Activated CD8-positive, alpha-beta memory T cell treated with anti-CD3 and anti-CD28 coated beads for 4 hours (primary cell): ENCODE results near the gene UIMC1.

ENCODE experiments used
- DNase-seq, 2 donors: peaks; one replicate each; pipeline ENCODE4 v3.0.0-alpha.2; 2020; ENCODE audit warnings: low read depth in 2 of 2

Gene UIMC1

DNA sequence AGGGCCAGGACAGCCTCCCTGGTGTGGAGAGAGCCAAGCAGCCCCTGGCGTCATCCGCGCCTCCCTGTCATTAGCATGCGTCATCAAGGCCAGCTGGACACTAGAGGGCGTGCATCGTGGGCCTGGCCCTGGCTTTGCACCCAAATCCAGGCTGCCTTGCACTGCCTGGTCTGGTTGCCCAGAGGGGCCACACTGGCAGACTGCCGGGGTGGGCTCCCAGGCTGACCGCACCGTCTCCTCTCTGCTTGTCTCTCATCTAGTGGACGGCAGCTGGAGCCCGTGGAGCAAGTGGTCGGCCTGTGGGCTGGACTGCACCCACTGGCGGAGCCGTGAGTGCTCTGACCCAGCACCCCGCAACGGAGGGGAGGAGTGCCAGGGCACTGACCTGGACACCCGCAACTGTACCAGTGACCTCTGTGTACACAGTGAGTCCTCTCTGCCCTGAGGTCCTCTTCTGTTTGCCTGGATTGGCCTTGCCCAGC lies 136.4 kb downstream of the UIMC1 start:
- no peak for DNase-seq

DNA sequence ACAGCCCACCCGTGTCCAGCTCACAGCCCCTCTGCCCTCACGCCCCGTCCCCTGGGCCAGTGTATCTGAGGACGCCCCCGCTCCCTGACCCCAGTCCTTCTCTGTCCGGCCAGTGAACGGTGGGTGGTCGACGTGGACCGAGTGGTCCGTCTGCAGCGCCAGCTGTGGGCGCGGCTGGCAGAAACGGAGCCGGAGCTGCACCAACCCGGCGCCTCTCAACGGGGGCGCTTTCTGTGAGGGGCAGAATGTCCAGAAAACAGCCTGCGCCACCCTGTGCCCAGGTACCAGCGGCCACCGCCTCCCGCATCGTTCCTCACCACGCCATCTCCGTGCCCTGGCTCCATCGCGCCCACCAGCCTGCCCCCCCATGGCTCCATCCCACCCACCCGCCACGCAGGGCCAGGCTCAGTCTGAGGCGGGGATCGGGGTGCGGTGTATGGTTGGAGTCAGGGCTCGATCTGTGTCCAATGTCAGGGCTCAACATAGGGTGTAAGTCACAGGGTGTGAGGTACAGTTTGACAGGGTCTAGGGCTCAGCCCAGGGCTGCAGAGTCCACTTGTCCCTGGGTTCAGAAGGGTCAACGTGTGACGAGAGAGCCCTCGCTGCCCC lies 137.0 kb downstream of the UIMC1 start:
- no peak for DNase-seq

DNA sequence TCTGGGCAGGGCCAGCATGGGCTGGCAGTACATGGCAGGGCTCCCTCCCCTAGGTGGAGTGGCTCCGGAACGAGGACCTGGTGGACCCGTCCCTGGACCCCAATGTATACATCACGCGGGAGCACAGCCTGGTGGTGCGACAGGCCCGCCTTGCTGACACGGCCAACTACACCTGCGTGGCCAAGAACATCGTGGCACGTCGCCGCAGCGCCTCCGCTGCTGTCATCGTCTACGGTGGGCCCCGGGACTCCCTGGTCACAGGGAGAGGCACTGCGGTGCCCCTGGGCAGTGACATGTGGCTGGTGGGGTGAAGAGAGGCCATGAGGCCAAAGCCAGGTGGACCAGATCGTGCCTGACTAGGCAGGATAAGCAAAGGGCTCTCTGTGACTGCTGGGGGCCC lies 137.8 kb downstream of the UIMC1 start:
- DNase-seq = no peak

DNA sequence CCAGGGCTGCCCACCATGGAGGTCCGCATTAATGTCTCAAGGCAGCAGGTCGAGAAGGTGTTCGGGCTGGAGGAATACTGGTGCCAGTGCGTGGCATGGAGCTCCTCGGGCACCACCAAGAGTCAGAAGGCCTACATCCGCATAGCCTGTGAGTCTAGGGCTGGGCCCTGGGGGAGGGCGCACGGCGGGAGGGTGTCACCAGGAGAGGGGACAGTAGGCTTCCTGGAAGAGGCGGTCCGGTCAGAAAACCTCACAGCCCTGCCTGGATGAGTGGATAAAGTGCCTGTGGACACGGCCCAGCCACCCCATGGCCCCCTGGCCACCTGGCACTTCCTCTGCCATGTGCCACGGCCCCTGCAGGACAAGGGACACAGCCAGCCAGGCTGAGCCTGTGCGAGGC lies 138.5 kb downstream of the UIMC1 start:
- DNase-seq = no peak

DNA sequence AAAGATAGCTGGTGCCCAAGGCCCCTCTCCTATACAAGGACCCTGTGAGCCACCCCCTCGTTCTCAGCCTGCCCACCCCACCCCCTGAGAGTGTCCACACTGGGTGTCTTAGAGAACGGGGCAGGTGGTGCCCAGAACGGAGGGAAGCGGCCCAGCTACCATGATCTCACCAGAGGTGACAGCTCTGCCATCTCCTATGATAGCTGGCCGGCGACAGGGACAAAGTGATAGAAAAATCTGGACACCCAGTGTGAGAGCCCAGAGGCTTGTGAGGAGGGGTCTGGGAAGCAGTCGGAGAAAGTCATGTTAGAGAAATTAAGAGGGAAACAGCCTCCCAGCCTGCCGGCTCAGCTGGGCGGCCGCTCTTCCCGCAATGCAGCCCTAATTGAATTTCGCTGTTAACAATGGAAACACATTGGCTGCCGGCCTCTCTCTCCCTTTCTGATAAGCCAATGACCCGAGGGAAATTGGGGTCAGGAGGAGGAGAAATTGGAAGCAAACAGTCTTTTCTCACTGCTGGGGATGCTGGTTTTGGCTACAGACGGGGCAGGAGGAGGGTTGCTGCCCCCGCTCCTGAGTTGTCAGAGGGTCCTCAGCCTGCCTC lies 139.8 kb downstream of the UIMC1 start:
- no peak for DNase-seq

DNA sequence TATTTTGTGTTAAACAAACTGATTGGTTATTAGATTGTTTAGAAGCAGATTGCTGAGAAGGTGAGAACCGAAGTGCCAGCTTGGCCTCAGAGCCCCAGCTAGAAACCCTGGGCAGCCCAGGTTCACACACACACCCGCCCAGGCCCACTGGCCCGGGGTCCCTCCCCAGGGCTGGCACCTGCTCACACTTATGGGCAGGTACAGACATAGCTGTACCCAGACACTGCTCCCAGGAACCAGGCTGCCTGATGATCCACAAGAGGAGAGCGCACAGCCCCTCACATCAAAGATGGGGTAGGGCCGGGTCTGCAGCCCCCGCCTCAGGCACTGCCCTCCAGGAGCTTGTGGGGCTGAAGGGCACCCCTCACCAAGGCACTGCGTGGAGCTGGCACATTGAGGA lies 140.6 kb downstream of the UIMC1 start:
- DNase-seq = no peak

DNA sequence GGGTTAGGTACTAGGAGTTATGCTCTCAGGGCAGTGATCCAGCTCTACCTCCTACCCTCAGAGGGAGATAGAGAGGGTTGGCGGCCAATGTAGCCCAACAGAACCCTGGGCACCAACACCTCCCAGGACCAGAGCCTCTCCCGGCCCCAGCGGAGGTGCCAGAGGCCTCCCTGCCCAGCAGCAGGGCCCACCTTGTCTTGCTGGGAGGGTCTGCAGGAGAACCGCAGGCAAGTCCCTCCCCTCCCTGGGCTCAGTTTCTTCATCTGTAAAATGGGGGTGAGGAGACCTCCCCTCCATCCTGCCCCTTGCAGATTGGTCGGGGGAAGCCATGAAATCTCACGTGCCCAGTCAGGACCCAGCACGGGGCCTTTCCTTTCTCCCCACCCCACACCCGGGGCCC lies 141.8 kb downstream of the UIMC1 start:
- DNase-seq = no peak

DNA sequence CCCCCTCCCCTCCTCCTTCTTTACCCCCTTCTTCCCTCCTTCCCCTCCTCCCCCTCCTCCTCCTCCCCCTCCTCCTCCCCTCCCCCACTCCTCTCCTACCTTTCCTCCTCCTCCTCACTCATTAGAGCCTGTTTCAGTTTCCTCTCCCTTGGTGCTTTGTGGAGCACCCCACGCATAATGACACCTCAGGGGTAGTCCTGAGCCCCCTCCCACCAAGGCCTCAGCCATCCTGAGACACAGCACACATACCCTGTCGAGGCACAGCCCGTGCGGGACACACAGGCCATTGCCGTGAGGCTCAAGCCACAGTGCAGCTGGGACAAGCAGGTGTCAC lies 142.8 kb downstream of the UIMC1 start:
- no peak for DNase-seq

DNA sequence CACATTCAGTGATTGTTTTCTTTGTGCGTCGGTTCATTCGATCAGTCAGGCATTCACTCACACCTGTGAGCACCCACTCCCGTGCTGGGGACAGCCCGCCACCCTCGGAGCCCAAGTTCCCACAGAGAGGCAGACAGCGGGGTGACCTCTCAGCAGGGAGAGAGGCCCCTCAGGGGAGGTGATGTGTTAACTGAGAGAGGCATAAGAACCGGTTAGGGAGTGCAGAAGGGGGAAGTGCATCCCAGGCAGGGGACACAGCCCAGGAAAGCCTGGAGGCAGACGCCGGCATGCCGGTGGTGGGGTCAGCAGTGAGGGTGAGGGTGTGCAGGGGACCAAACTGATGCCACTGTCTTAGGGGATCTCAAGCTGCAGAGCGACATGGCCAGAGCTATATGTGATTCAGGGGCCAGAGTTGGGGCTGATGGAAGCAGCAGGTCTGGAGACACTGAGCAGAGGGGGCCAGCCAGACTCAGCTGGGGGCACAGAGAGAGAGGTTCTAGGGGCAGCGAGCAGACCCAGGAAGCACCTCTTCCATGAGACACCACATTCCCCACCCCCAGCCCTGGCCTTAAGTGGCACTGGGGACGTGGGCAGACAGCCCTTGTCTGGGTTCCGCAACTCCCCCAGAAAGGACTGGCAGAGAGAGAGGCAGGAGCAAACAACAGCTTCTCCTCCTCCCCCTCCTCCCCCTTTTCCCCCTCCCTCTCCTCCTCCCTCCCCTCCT lies 143.4 kb downstream of the UIMC1 start:
- DNase-seq = no peak

DNA sequence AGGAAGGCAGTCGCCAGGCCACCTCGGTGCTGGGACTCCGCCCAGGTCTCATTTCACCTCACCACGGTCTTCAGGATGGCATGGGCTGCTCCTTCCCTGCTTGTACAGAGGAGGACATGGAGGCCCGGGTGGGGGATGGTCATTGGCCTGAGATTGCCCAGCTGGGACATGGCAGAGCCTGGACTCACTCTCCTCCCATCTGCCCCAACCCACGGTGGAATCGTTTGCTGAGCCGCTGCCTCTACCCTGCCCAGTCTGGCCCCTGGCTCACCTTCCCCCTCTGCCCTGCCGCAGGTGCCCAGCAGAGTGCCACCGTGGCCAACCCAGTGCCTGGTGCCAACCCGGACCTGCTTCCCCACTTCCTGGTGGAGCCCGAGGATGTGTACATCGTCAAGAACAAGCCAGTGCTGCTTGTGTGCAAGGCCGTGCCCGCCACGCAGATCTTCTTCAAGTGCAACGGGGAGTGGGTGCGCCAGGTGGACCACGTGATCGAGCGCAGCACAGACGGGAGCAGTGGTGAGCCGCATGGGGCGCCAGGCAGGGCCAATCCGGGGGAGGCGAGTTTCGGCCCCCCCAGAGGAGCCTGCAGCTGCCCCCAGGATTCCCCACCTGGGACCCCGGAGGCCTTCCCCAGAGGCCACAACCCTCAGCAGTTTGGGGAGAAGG lies 144.1 kb downstream of the UIMC1 start:
- DNase-seq = no peak

DNA sequence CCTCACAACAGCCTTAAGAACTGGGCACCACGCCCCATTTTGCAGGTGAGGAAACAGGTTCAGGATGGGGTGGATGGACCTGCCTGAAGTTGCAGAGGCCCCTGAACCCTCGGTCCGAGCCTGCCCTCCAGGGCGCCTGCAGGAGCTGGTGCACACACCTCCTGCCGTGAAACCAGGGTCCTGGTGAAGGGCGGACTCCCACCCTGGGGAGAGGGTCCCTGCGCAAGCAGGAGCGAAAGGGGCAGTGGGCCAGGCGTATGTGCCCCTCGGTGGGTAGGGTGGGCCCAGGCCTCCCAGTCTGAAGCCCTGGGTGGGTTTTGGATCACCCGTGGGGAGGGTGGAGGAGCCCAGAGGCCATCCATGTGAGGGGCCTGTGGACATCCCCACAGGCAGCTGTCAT lies 145.3 kb downstream of the UIMC1 start:
- DNase-seq = no peak

DNA sequence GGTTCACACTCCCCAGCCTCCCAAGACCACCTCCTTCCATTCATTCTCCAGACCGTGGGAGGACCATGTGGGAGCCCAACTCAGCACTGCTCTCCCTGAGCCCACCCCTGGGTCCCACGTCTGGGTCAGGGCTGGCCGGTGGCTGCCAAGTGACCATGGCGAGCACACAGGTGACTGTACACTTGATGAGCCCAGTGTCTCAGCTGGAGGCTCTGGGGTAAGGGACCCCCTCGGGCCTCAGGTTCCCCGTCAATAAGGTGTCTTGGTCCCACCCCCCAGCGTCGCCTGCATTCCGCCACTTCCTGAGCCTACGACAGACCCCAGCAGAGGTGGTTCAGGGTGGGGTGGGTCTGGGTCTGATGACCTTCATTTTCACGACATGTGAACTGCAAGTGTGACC lies 146.2 kb downstream of the UIMC1 start:
- no peak for DNase-seq

DNA sequence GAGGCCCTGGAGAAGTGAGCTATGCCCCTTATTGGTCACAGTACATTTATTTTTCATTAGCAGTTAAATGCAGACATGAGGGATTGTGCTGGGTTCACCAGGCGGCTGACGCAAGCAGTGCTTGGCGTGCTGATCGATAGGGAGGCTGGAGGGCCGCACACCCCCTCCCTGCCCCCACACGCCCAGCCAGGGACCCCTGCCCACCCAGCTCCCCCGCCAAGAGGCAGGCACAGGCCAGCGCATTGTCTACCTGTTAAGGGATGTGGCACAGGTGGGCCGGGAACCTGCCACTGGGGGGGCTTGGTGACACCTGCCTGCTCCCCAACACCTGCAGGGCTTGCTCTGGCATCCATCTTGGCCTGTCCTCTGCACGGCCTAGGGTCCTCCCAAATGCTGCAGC lies 146.7 kb downstream of the UIMC1 start:
- DNase-seq = no peak

DNA sequence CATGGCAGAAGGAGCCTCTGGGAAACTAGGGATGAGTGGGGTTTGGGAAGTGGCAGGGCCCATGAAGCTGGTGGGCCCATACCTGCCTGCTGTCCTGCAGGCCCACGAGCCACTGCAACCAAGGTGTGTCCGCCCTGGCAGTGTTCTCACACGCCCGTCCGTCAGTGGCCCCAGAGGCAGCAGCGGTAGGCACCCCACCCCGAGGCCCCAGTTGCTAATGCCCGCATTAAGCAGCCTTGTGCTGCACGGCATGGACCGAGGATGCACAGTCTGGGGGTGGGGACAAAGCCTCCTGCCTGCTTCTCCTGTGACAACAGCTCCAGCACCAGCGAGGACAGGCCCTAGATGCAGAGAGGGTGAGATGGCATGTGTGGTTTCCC lies 148.7 kb downstream of the UIMC1 start:
- no peak for DNase-seq

DNA sequence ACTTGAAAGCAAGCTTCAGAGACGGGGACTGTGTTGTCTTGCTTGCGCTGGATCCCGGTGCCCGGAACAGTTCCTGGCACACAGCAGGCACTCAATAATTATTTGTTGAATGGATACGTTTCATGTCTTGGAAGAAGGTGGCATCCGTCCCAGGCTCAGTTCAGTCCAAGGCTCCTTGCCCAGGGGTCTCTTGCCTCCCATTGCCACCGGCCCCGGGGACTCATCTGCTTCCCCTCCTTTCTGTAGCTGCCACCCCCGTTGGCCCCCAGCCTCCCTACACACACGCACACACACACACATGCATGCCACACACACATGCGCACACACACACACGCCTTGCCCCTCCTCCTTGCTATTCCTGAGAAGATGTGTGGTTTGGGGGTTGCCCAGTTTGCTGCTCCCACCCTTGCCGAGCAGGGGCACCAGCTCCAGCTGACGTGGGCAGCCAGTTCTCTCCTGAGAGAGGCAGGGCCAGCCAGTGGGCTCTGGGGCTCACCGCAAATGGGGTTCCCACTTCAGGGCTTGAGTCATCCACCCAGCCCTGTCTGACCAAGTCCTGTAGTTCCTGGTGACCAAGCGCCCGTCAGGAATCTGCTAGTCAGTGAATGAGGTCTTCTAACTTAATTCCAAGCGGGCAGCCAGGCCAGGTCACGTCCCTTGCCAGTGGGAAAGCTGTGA lies 149.2 kb downstream of the UIMC1 start:
- no peak for DNase-seq

DNA sequence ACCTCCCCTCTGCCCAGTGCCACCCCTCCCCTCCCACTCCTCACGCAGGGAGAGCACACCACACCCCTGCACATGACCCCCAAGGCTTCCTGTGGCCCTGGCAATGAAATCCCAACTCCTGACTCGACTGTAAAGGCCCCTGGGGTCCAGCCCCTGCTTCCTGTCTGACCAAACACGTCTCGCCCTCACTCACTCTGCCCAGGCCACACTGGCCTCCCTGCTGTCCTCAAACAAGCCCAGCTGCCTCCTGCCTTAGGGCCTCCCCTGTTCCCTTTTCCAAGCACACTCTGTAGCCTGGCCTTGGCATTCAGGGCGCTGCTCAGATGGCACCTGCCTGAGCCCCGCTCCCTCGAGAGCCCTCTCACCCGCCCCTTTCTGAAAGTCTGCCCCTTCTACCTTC lies 149.8 kb downstream of the UIMC1 start:
- DNase-seq = no peak

DNA sequence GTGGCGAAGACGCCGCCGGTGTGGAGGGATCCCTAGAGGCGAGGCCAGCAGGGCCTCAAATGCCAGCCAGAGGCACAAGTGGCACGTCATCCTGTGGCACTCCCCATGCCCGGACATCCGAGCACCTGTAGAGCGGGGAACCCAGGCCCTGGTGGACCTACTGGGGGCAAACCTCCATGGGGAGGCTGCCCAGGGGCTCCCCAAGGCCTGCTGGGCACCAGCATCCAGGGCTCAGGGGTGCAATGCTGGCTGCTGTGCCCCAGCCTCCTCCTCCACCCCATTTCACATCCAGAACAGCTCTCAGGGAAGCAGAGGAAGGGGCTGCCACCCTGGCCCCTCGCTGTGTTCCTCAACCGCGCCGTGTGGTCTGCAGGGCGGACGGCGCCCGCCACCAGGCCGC lies 151.0 kb downstream of the UIMC1 start:
- DNase-seq = no peak
